ENCODE data around the gene CPLX4. TPM values are rescaled to one million over a fixed set of nuclear protein-coding genes. Genes with fewer than 3 reads are reported as not detected.

Gene CPLX4
- total and polyA plus RNA-seq, 2 donors (not counting 3 experiments of a cell fraction or from before 2014, with no cell fraction given) = not detected

DNA sequence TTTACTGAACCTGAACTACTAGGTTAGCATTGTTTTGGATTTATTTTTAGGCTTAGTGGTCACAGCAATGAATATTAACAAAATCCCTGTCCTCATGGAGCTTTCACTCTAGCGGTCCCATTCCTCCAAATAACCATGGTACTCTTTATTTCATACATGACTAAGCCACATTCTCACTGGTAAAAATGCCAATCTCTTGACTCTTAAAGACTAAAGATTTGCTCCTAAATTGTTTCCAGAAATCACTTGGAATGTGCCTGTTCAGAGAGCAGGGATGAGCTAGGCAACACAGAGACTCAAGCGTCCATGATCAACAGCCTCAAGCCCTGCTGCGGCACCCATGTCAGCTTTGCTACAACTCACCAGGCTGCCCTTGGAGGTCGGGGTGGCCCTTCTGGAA, 27.1 kb upstream of the CPLX4 start:
- ChIA-PET POLR2A (no interaction called here), CTCF (no interaction called here)
- no peak overlapping the region for H3K9ac ChIP-seq (replicated peaks; ENCODE audit: extremely low read depth, insufficient read depth, low read length)
- DNase-seq (ENCODE audit: low read depth, low spot score) = no peak
- dilution Hi-C loops (cut with MboI; ENCODE audit: extremely low pct_ligation_motif_present, low sequenced_read_pairs) = no loop called here
- H4K20me1 ChIP-seq (replicated peaks; ENCODE audit: control insufficient read depth, extremely low read depth, insufficient read depth, low read length) = no peaks in the 10 kb centered on the region
- peaks cover 8 to 20% of the 10 kb centered on the region in 2 experiments for H3K36me3 ChIP-seq (ENCODE audit: control insufficient read depth in 2 of 2, extremely low read depth in 1 of 2, insufficient read depth in 2 of 2, low read length in 2 of 2)
- no peaks in the 10 kb centered on the region for H3K4me1 ChIP-seq (ENCODE audit: control insufficient read depth, extremely low read depth, insufficient read depth, low read length)
- no peak for TF ChIP-seq GATA2 (IDR thresholded peaks at IDR 0.05; ENCODE audit: insufficient read depth, insufficient read length, low read depth, low read length)
- TF ChIP-seq POLR2A (IDR thresholded peaks at IDR 0.05; ENCODE audit: low read depth, low read length) = no peak
- no peak for TF ChIP-seq FOS (IDR thresholded peaks at IDR 0.05; ENCODE audit: borderline replicate concordance, insufficient read depth, low read length)
- no peak for TF ChIP-seq JUN (IDR thresholded peaks at IDR 0.05; ENCODE audit: borderline replicate concordance, insufficient read depth, insufficient read length, low read depth)
- no peak overlapping the region for H3K4me2 ChIP-seq (ENCODE audit: insufficient read depth, low read length)
- no peaks in the 10 kb centered on the region for H3K27me3 ChIP-seq (ENCODE audit: control insufficient read depth in 2 of 2, insufficient read depth in 2 of 2, low read length in 2 of 2)
- H3K9me3 ChIP-seq (replicated peaks; ENCODE audit: control insufficient read depth, insufficient read depth, low read length) = no peaks in the 10 kb centered on the region
- intact Hi-C loops (cut with micrococcal nuclease) = no loop called here
- H3K4me3 ChIP-seq (replicated peaks in 1 of 3; ENCODE audit: insufficient read depth in 1 of 3, low read depth in 1 of 3, low read length in 3 of 3) = no peak overlapping the region
- no peak overlapping the region for H2AFZ ChIP-seq (ENCODE audit: low read depth, low read length)
- no TSS peak for BruUV-seq (replicated peaks)
- H3K79me2 ChIP-seq (ENCODE audit: control insufficient read depth, insufficient read depth, low read length) = peaks cover 38% of the 10 kb centered on the region
- FAIRE-seq = no peak
- H3K27ac ChIP-seq (ENCODE audit: insufficient read depth, low read depth, low read length) = no peak overlapping the region
- no peaks in the 10 kb centered on the region for H3K9me1 ChIP-seq (replicated peaks; ENCODE audit: control insufficient read depth, extremely low read depth, insufficient read depth, low read length)

DNA sequence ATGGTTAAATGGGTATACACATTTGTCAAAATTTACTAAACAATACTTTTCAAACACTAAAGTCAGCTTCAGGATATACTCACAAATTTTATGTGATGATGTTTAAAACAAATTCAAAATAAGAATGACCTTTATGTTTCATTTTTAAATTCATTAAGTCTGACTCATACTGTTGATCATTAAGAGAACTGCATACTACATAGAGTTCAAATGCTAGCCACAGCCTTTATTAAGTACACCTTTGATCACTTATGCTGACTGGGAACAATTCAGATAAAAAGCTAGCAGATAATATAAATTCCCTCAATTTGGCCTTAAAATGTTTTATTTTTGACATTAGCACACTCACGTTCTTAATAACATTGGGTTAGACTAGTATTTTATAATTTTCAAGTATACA, 26.5 kb upstream of the CPLX4 start:
- Histone ChIP-seq H3K9ac (replicated peaks; ENCODE audit: extremely low read depth, insufficient read depth, low read length) (no peak overlapping the region), H3K4me3 (replicated peaks in 1 of 3; ENCODE audit: insufficient read depth in 1 of 3, low read depth in 1 of 3, low read length in 3 of 3) (no peak overlapping the region), H2AFZ (ENCODE audit: low read depth, low read length) (no peak overlapping the region), H3K9me3 (replicated peaks; ENCODE audit: control insufficient read depth, insufficient read depth, low read length) (no peaks in the 10 kb centered on the region), H3K4me1 (ENCODE audit: control insufficient read depth, extremely low read depth, insufficient read depth, low read length) (no peaks in the 10 kb centered on the region), H3K27me3 (ENCODE audit: control insufficient read depth in 2 of 2, insufficient read depth in 2 of 2, low read length in 2 of 2) (no peaks in the 10 kb centered on the region), H3K36me3 (ENCODE audit: control insufficient read depth in 2 of 2, extremely low read depth in 1 of 2, insufficient read depth in 2 of 2, low read length in 2 of 2) (peaks cover 9 to 20% of the 10 kb centered on the region in 2 experiments), H3K4me2 (ENCODE audit: insufficient read depth, low read length) (no peak overlapping the region), H4K20me1 (replicated peaks; ENCODE audit: control insufficient read depth, extremely low read depth, insufficient read depth, low read length) (no peaks in the 10 kb centered on the region), H3K79me2 (ENCODE audit: control insufficient read depth, insufficient read depth, low read length) (peaks cover 38% of the 10 kb centered on the region), H3K27ac (ENCODE audit: insufficient read depth, low read depth, low read length) (no peak overlapping the region), H3K9me1 (replicated peaks; ENCODE audit: control insufficient read depth, extremely low read depth, insufficient read depth, low read length) (no peaks in the 10 kb centered on the region)
- dilution Hi-C loops (cut with MboI; ENCODE audit: extremely low pct_ligation_motif_present, low sequenced_read_pairs) = no loop called here
- no TSS peak for BruUV-seq (replicated peaks)
- DNase-seq (ENCODE audit: low read depth, low spot score) = no peak
- ChIA-PET POLR2A (no interaction called here), CTCF (no interaction called here)
- intact Hi-C loops (cut with micrococcal nuclease) = no loop called here
- no peak for TF ChIP-seq MYC (IDR thresholded peaks at IDR 0.05; ENCODE audit: low read depth, low read length)
- no peak for TF ChIP-seq FOS (IDR thresholded peaks at IDR 0.05; ENCODE audit: borderline replicate concordance, insufficient read depth, low read length)
- TF ChIP-seq POLR2AphosphoS5 (IDR thresholded peaks at IDR 0.05; ENCODE audit: insufficient read depth, low read depth, low read length) = no peak
- FAIRE-seq = no peak
